DMS79 (cell line): ENCODE data around the gene DYRK1B.
A peak's percentile ranks its signal among the peaks of the same experiment; 100 is the strongest.

Experiments
- DNase-seq: peaks from one replicate; lab custom pipeline; 2025; lab: John Stamatoyannopoulos, UW

Gene DYRK1B

DNA sequence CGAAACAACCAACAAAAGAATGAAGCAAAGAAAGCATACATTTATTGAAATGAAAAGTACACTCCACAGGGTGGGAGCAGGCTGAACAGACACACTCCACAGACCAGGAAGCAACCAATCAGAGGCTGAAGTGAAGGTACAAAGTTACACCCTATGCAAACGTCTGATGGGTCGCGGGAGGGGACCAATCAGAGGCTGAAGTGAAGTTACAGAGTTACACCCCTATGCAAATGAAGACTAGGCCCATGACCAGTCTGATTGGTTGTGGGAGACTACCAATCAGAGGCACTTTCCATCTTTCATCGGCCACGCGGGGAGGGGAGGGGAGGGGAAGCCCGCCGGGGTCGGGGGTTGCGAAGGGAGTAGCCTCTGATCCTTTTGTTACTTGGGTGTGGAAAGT lies 24.6 kb upstream of the DYRK1B start:
- no peak for DNase-seq

DNA sequence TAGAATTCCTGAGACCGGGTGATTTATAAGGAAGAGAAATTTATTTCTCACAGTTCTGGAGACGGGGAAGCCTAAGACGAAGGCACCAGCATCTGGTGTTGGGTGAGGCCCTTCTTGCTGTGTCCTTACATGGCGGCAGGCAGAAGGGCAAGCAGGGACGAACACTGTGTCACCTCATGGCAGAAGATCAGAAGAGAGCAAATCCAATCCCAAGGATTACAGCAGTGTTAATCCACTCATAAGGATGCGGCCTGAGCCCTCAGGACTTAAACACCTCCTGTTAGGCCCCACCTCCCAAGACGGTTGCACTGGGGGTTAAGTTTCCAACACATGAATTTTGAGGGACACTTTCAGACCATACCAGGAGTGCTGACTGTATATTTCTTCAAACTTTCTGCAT lies 18.9 kb upstream of the DYRK1B start:
- DNase-seq = no peak

DNA sequence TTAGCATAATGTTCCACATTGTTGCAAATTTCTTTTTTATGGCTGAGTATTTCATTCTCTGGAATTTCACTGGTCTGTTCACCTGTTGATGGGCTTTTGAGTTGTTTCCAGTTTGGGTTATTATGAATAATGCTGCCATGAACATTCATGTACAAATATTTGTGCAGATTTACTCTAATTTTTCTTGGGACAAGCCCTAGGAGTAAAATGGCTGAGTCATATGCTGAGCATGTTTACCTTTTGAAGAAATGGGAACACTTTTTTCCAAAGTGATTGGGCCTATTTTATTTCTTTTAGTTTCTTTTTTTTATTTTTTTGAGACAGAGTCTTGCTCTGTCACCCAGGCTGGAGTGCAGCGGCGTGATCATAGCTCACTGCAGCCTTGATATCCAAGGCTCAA lies 16.9 kb upstream of the DYRK1B start:
- no peak for DNase-seq

- DNase-seq = no peak
Observed at GRCh38 chr19:39848392-39848791, 14.4 kb upstream of the DYRK1B start.

DNA sequence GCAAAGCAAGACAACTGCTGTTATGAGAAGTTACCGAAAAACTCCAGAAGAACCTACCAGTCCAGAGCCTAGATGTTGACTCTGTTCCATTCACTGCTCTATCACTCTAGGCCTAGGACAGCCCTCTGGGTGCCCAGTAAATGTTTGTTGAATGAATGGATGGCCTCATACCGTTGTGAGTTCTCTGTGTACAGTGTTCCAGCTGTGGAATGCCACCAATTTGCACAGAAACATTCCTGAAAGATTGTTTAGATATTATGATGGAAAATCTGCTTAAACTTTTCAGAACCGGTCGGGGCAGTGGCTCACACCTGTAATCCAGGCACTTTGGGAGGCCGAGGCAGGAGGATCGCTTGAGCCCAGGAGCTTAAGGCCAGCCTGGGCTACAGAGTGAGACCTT lies 13.6 kb upstream of the DYRK1B start:
- DNase-seq = no peak

- no peak for DNase-seq
Observed at GRCh38 chr19:39846678-39847486, 12.9 kb upstream of the DYRK1B start.

DNA sequence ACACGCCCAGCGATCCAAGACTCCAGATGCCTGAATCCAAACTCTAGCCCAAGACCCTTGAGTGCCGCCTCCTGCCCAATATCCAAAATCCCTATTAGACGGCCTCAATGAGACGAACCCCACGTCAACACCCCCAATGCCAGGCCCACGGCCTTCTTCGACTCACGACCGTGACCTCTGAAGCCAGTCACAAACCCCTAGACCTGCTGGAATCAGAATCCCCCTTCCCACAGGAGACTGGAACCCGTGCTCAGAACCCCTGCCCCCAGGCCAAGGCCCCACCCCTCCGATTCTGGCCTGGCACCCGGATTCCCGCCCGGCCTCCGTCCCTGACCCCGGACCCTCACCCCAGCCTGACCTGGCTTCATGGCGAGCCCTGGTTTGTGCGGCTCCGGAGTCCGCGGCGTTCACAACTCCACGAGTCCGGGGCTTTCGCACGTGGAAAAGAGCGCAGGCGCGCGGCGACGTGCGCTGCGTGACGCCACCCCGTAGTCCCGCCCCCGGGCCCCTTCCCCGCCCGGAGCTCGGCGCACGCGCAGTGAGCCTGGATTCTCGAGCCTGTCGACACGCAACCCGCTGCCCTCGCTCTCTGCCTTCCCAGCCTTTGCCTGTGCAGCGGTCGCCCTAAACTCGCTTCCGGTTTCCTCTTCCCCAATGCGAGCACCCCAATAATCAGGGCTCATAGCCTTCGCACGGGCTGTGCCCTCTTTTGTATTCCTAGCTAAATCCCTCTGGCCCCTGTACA lies 12.1 kb upstream of the DYRK1B start, which contains the start of gene FBL:
Gene FBL, minus strand, starts transcription at position 447 of the 745 bp plus-strand sequence. Its CDS starts 79 bp downstream, at position 368.
- DNase-seq = peak; percentile 86

GRCh38 chr19:39845584-39845932 lies 11.6 kb upstream of the DYRK1B start:
- no peak for DNase-seq

DNA sequence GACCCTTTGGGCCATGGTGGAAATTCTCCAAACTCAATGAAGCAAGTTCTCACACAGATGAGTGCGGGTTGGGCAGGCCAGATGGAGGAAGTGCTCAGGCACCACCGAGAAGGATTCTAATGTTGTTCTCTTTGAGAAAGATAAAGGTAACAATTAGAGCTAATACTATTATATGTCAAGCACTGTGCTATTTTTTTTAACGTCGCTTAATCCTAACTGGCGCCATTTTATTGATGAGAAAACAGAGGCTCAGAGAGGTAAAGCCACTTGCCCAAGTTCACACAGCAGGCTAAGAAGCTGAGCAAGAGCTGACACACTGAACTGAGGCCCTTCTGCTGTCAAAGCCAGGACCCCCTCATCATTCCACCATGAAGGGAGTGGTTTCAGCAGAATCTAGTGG lies 11.2 kb upstream of the DYRK1B start:
- no peak for DNase-seq

- peak; percentile 11 for DNase-seq
Observed at GRCh38 chr19:39843919-39844793, 10.2 kb upstream of the DYRK1B start.

GRCh38 chr19:39842693-39843435 lies 8.9 kb upstream of the DYRK1B start:
- no peak for DNase-seq

- DNase-seq = no peak
Observed at GRCh38 chr19:39841041-39841440, 7.1 kb upstream of the DYRK1B start.

- DNase-seq = no peak
Observed at GRCh38 chr19:39840492-39840891, 6.5 kb upstream of the DYRK1B start.

- no peak for DNase-seq
Observed at GRCh38 chr19:39839678-39840327, 5.8 kb upstream of the DYRK1B start.

DNA sequence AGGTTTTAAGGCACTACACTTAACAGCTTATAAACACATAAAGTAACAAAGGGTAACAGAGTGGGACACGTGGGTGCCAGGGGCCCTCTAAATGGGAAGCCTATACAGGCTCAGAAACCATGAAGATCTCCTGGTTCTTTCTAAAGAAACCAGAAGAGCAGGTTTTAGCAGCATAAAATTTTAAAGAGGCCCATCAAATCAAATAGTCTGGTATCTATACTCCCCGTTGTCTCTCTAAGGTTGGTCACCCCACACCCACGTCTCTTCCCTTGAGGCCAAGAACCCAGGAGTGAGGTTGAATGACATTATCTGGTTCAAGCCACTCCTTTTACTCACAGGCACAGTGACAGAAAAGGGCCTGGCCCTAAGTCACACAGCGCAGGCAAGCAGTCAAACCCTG lies 4.6 kb upstream of the DYRK1B start:
- DNase-seq = no peak

DNA sequence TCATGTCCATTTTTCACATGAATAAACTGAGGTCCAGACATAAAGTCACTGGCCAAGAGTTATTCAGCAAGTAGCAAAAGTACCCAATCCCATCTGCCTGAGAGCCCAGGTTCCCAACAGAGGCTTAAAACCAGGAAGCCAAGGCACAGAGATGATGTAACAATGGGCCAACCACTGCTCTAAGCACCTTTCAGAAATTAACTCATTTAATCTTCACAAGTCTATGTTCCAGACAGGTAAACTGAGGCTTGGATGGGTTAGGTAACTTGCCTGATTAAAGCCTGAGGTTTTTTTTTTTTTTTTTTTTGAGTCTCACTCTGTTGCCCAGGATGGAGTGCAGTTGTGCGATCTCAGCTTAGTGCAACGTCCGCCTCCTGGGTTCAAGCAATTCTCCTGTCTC lies 4.0 kb upstream of the DYRK1B start:
- no peak for DNase-seq

DNA sequence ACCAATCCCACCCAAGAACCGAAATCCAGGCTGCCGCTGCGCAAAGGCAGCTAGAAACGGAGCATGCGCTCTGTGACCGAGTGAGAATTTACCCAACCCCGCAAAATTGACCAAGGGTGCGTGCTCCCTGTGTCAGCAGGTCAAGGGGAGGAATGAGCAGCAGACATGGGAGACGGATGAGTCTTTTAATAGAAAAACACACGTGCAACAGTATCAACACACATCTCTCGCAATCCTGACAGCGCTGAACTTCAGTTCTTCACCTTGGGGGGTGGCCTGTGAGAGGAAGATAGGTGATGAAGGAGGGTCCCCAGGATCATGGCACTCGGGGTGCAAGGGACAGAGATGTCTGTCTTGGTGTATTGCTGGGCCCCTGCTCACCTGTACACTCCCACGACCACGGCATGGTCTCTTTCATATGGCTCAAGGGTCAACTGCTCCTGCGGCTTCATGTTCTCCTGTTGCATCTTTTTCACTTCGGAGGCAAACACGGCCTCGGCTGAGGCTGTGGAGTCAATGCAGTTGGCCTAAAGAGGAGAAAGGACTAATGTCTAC lies 402 bp upstream of the DYRK1B start:
- no peak for DNase-seq

DNA sequence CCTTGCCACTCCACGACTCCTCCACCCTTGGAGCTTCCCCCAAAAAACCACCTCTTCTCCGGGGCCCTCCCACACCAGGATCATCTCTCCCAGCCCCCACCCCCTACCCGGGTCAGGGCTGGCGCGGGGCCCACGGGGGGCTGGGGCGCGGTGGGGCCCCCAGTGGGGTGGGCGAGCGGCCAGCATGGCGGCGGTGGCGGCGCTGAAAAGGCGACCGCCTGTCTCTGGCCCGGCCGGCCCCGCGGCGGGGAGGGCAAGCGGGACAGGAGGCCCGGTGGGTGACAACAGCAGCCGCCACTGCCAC lies 850 bp downstream of the DYRK1B start:
- no peak for DNase-seq

DNA sequence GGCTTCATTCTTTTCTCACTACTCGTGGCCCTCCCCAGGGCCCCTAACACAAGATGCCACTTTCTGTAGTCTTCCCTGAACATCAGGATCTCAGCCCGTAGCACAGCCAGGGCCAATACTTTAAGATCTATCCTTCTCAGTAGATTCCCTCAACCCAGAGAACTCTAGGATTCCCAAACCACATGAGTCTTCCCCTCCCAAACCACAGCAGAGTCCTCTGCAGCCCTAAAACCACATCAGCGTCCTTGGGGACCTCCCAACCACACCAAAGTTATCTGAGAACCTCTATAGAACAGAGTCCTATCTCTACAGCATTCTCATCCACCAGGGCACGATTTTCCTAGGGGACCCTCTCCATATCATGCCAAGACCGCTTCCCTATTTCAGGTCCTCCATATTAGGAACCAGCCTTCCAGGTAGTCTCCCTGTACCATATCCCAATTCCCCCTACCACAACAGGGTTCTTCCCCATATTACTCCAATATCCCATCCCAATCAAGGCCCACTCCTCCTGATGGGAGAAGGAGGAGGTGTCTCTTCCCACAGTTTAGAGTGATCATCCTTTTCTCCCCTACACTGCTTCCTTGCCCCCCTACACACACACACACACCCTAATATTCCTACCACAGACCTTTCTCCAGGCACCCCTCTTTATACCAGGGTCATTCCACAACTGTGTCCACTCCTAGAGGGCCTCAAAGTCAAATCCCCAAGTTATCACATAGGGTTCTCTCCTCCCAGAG lies 1.4 kb downstream of the DYRK1B start:
- no peak for DNase-seq

DNA sequence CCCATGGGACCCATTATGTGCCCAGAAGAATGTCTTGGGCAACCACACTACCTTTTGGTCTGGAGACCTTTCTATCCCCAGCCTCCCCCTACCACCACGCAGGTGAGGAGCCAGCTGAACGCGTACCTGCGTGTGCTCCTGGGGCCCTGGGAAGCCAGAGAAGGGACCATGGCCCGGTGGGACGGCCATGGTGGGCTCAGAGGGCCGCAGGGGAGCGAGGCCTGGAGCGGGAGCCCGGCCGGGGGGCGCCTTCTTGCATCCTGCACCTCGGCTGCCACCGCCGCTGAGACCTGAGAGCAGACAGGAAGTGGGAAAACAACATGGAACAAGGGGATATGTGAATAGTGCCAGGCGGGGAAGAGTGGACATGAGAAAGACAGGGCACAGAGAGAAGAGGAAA lies 2.3 kb downstream of the DYRK1B start:
- DNase-seq = no peak
